Chondrocyte (in vitro differentiated cells): Measurements from ENCODE around the gene LDB3. TPM values are rescaled to one million over a fixed set of nuclear protein-coding genes. Genes with fewer than 3 reads are reported as not detected.

ENCODE experiments used
- DNase-seq: peaks from one replicate; pipeline ENCODE4 v3.0.0; 2021; ENCODE audit warnings: mixed read lengths, low spot score
- H3K27ac Mint-ChIP-seq: one replicate; pipeline ENCODE4 v1.8.0; 2021; ENCODE audit warnings: mild to moderate bottlenecking, moderate library complexity, mixed read lengths; ENCODE audit not compliant: unreplicated experiment
- H3K27me3 Mint-ChIP-seq: 2 replicates; pipeline ENCODE4 v1.8.0; 2021; ENCODE audit warnings: low read depth, mixed read lengths
- H3K36me3 Mint-ChIP-seq: 2 replicates; pipeline ENCODE4 v1.8.0; 2021; ENCODE audit warnings: low read depth, mixed read lengths
- H3K4me1 Mint-ChIP-seq: 2 replicates; pipeline ENCODE4 v1.8.0; 2021; ENCODE audit warnings: low read depth, mild to moderate bottlenecking, mixed read lengths
- H3K4me3 Mint-ChIP-seq: one replicate; pipeline ENCODE4 v1.8.0; 2021; ENCODE audit warnings: mild to moderate bottlenecking, moderate library complexity, mixed read lengths; ENCODE audit not compliant: unreplicated experiment
- H3K9me3 Mint-ChIP-seq: 2 replicates; pipeline ENCODE4 v1.8.0; 2021; ENCODE audit warnings: low read depth, mixed read lengths
- CTCF ChIP-seq: fragments of 200-600 bp; sonication (generic); IDR thresholded peaks from 2 replicates; pipeline ENCODE4 v1.5.0; 2021; ENCODE audit warnings: antibody characterized with exemption, mild to moderate bottlenecking, moderate library complexity
- total RNA-seq: library from RNA; stranded (reverse); gene quantifications from 3 replicates; pipeline ENCODE4 v1.2.1, GENCODE V29; 2021

LDB3 gene
- total RNA-seq, 1 donor from 2014 or later: 21.5 TPM

GRCh38 chr10:86763404-86763803, 95.1 kb downstream of the LDB3 start:
- Mint-ChIP-seq H3K4me3 (no peak overlapping the region), H3K4me1 (peaks cover 63% of the 10 kb centered on the region), H3K9me3 (no peaks in the 10 kb centered on the region), H3K27me3 (no peaks in the 10 kb centered on the region), H3K36me3 (no peaks in the 10 kb centered on the region), H3K27ac (no peak overlapping the region)
- TF ChIP-seq CTCF: no peak
- DNase-seq: no peak

DNA sequence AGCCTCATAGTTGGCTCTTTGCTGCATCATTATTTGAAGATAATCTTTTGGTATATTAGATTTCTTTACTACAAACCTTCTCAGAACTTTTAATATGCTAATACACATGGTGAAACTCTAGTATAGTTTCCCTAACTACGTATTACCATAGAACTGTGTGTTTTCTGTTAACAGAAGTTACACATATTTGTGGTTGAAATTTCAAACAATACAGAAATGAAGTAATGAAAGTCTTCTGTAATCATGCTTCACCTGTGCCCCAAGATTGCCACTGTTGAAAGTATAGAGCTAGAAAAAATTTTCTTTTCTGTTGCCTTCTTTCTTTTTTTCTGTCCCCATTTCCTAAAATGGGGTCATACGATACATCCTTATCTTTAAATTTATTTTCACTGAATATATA, 97.2 kb downstream of the LDB3 start:
- Mint-ChIP-seq H3K27ac (peak overlapping the region; percentile 51), H3K27me3 (no peaks in the 10 kb centered on the region), H3K4me1 (peaks cover 61% of the 10 kb centered on the region), H3K9me3 (no peaks in the 10 kb centered on the region), H3K4me3 (no peak overlapping the region), H3K36me3 (no peaks in the 10 kb centered on the region)
- no peak for TF ChIP-seq CTCF
- DNase-seq: no peak

GRCh38 chr10:86768412-86769062, 100.2 kb downstream of the LDB3 start:
- no peak overlapping the region for H3K27ac Mint-ChIP-seq
- no peaks in the 10 kb centered on the region for H3K9me3 Mint-ChIP-seq
- H3K27me3 Mint-ChIP-seq: no peaks in the 10 kb centered on the region
- no peak overlapping the region for H3K4me3 Mint-ChIP-seq
- DNase-seq: no peak
- no peak for TF ChIP-seq CTCF
- peaks cover 63% of the 10 kb centered on the region for H3K4me1 Mint-ChIP-seq
- no peaks in the 10 kb centered on the region for H3K36me3 Mint-ChIP-seq

DNA sequence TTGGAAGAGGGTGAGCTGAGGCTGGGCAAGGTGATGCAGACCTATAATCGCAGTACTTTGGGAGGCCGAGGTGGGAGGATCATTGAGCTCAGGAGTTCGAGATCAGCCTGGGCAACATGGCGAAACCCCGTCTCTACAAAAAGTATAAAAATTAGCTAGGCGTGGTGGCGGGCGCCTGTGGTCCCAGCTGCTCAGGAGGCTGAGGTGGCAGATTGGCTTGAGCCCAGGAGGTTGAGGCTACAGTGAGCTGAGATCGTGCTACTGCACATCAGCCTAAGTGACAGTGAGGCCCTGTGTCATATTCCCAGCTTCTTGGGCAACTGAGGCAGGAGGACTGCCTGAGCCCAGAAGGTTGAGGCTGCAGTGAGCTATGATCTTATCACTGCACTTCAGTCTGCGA, 101.7 kb downstream of the LDB3 start:
- Mint-ChIP-seq H3K36me3 (no peaks in the 10 kb centered on the region), H3K27me3 (no peaks in the 10 kb centered on the region), H3K4me1 (peaks cover 62% of the 10 kb centered on the region), H3K9me3 (no peaks in the 10 kb centered on the region), H3K4me3 (no peak overlapping the region), H3K27ac (no peak overlapping the region)
- TF ChIP-seq CTCF: no peak
- DNase-seq: no peak

GRCh38 chr10:86770412-86770960, 102.2 kb downstream of the LDB3 start:
- no peak for DNase-seq
- Mint-ChIP-seq H3K27me3 (no peaks in the 10 kb centered on the region), H3K36me3 (no peaks in the 10 kb centered on the region), H3K4me3 (no peak overlapping the region), H3K4me1 (peaks cover 63% of the 10 kb centered on the region), H3K27ac (no peak overlapping the region), H3K9me3 (no peaks in the 10 kb centered on the region)
- TF ChIP-seq CTCF: no peak
